Chondrocyte (in vitro differentiated cells): ENCODE data around the gene TMED7. TPM values are rescaled to one million over a fixed set of nuclear protein-coding genes. Genes with fewer than 3 reads are reported as not detected.

Experiments used
- DNase-seq: peaks from one replicate; pipeline ENCODE4 v3.0.0; 2021; ENCODE audit warnings: mixed read lengths, low spot score
- H3K27ac Mint-ChIP-seq: one replicate; pipeline ENCODE4 v1.8.0; 2021; ENCODE audit warnings: mild to moderate bottlenecking, moderate library complexity, mixed read lengths; ENCODE audit not compliant: unreplicated experiment
- H3K27me3 Mint-ChIP-seq: 2 replicates; pipeline ENCODE4 v1.8.0; 2021; ENCODE audit warnings: low read depth, mixed read lengths
- H3K36me3 Mint-ChIP-seq: 2 replicates; pipeline ENCODE4 v1.8.0; 2021; ENCODE audit warnings: low read depth, mixed read lengths
- H3K4me1 Mint-ChIP-seq: 2 replicates; pipeline ENCODE4 v1.8.0; 2021; ENCODE audit warnings: low read depth, mild to moderate bottlenecking, mixed read lengths
- H3K4me3 Mint-ChIP-seq: one replicate; pipeline ENCODE4 v1.8.0; 2021; ENCODE audit warnings: mild to moderate bottlenecking, moderate library complexity, mixed read lengths; ENCODE audit not compliant: unreplicated experiment
- H3K9me3 Mint-ChIP-seq: 2 replicates; pipeline ENCODE4 v1.8.0; 2021; ENCODE audit warnings: low read depth, mixed read lengths
- CTCF ChIP-seq: fragments of 200-600 bp; sonication (generic); IDR thresholded peaks from 2 replicates; pipeline ENCODE4 v1.5.0; 2021; ENCODE audit warnings: antibody characterized with exemption, mild to moderate bottlenecking, moderate library complexity
- total RNA-seq: library from RNA; stranded (reverse); gene quantifications from 3 replicates; pipeline ENCODE4 v1.2.1, GENCODE V29; 2021

The TMED7 gene
- total RNA-seq, 1 donor from 2014 or later, result 132 TPM

- Mint-ChIP-seq H3K27ac (no peak overlapping the region), H3K4me3 (no peak overlapping the region), H3K4me1 (peaks cover 16% of the 10 kb centered on the region), H3K9me3 (no peaks in the 10 kb centered on the region), H3K27me3 (no peaks in the 10 kb centered on the region), H3K36me3 (no peaks in the 10 kb centered on the region)
- TF ChIP-seq CTCF, result peak; percentile 93
- no peak for DNase-seq
These were observed 39.2 kb downstream of the TMED7 start for GRCh38 chr5:115586525-115587146.

GRCh38 chr5:115585265-115585664 is 40.6 kb downstream of the TMED7 start:
- peaks cover 4% of the 10 kb centered on the region for H3K36me3 Mint-ChIP-seq
- no peaks in the 10 kb centered on the region for H3K27me3 Mint-ChIP-seq
- TF ChIP-seq CTCF, result no peak
- H3K9me3 Mint-ChIP-seq, result no peaks in the 10 kb centered on the region
- DNase-seq, result no peak
- H3K4me3 Mint-ChIP-seq, result no peak overlapping the region
- H3K4me1 Mint-ChIP-seq, result peaks cover 25% of the 10 kb centered on the region
- no peak overlapping the region for H3K27ac Mint-ChIP-seq

- peaks cover 4% of the 10 kb centered on the region for H3K36me3 Mint-ChIP-seq
- no peak overlapping the region for H3K4me3 Mint-ChIP-seq
- no peak for DNase-seq
- TF ChIP-seq CTCF, result no peak
- H3K4me1 Mint-ChIP-seq, result peaks cover 31% of the 10 kb centered on the region
- H3K27ac Mint-ChIP-seq, result peak overlapping the region; percentile 23
- no peaks in the 10 kb centered on the region for H3K27me3 Mint-ChIP-seq
- H3K9me3 Mint-ChIP-seq, result no peaks in the 10 kb centered on the region
These were observed 41.3 kb downstream of the TMED7 start for GRCh38 chr5:115584501-115584900.

- no peaks in the 10 kb centered on the region for H3K27me3 Mint-ChIP-seq
- TF ChIP-seq CTCF, result no peak
- H3K27ac Mint-ChIP-seq, result peak overlapping the region; percentile 95
- H3K36me3 Mint-ChIP-seq, result peaks cover 4% of the 10 kb centered on the region
- no peaks in the 10 kb centered on the region for H3K9me3 Mint-ChIP-seq
- no peak overlapping the region for H3K4me3 Mint-ChIP-seq
- H3K4me1 Mint-ChIP-seq, result peaks cover 36% of the 10 kb centered on the region
- no peak for DNase-seq
These were observed 42.4 kb downstream of the TMED7 start for GRCh38 chr5:115583474-115583873.

GRCh38 chr5:115580941-115581340 is 44.9 kb downstream of the TMED7 start:
- Mint-ChIP-seq H3K27me3 (no peaks in the 10 kb centered on the region), H3K36me3 (peaks cover 9% of the 10 kb centered on the region), H3K27ac (no peak overlapping the region), H3K9me3 (peaks cover 6% of the 10 kb centered on the region), H3K4me1 (peaks cover 43% of the 10 kb centered on the region), H3K4me3 (no peak overlapping the region)
- TF ChIP-seq CTCF, result no peak
- no peak for DNase-seq
